DMS53 treated with DMSO at 0.1 percent for 48 hours (cell line): ENCODE measurements around the gene NAXE.

Experiments
- DNase-seq: peaks from one replicate; lab custom pipeline; 2025; ENCODE audit not compliant: unreplicated experiment; lab: John Stamatoyannopoulos, UW

The NAXE gene

GRCh38 chr1:156566436-156566835, 25.1 kb upstream of the NAXE start:
- no peak for DNase-seq

- no peak for DNase-seq
Measured at GRCh38 chr1:156571261-156571852, 20.2 kb upstream of the NAXE start.

GRCh38 chr1:156571919-156572662, 19.5 kb upstream of the NAXE start, which contains the start of gene IQGAP3:
IQGAP3 (minus strand) TSS chr1:156572565; CDS start chr1:156572529, 36 bp downstream.
- peak; percentile 73 for DNase-seq

GRCh38 chr1:156572663-156573018, 18.9 kb upstream of the NAXE start:
- DNase-seq: no peak

GRCh38 chr1:156574039-156574633, 17.4 kb upstream of the NAXE start:
- no peak for DNase-seq

- DNase-seq: peak; percentile 28
Measured at GRCh38 chr1:156577550-156577949, 14.0 kb upstream of the NAXE start.

- DNase-seq: no peak
Measured at GRCh38 chr1:156578055-156578454, 13.5 kb upstream of the NAXE start.

GRCh38 chr1:156579472-156579871, 12.1 kb upstream of the NAXE start, which contains the start of gene TTC24:
TTC24 (plus strand) TSS chr1:156579723; CDS start chr1:156581365, 1,642 bp downstream.
- DNase-seq: no peak

- DNase-seq: no peak
Measured at GRCh38 chr1:156581661-156582387, 9.8 kb upstream of the NAXE start.

- DNase-seq: no peak
Measured at GRCh38 chr1:156582388-156583017, 9.1 kb upstream of the NAXE start.

- DNase-seq: peak; percentile 74
Measured at GRCh38 chr1:156583821-156584622, 7.6 kb upstream of the NAXE start.

GRCh38 chr1:156584813-156585212, 6.8 kb upstream of the NAXE start:
- peak; percentile 11 for DNase-seq

- DNase-seq: no peak
Measured at GRCh38 chr1:156586323-156586722, 5.3 kb upstream of the NAXE start.

GRCh38 chr1:156586892-156587477, 4.6 kb upstream of the NAXE start:
- DNase-seq: no peak

GRCh38 chr1:156587927-156588326, 3.6 kb upstream of the NAXE start:
- DNase-seq: peak; percentile 20

- no peak for DNase-seq
Measured at GRCh38 chr1:156589546-156589945, 2.0 kb upstream of the NAXE start.

- DNase-seq: no peak
Measured at GRCh38 chr1:156590326-156591180, 1.0 kb upstream of the NAXE start.

- no peak for DNase-seq
Measured at GRCh38 chr1:156591181-156591431, 470 bp upstream of the NAXE start.

- DNase-seq: no peak
Measured at GRCh38 chr1:156592158-156592909, 758 bp downstream of the NAXE start.
